Measurements from ENCODE around the gene WDR87.

Gene WDR87

GRCh38 chr19:37905946-37906868, at the start of gene WDR87:
Gene WDR87 (minus strand): TSS chr19:37906594. CDS start chr19:37898239, 8,355 bp downstream.
- DNase-seq = peak; percentile 66

GRCh38 chr19:37955986-37956385, 49.6 kb upstream of the WDR87 start:
- no peak for DNase-seq

- no peak for DNase-seq
Observed at GRCh38 chr19:37954421-37954874, 48.1 kb upstream of the WDR87 start.

GRCh38 chr19:37953918-37954303, 47.5 kb upstream of the WDR87 start:
- no peak for DNase-seq

- DNase-seq = no peak
Observed at GRCh38 chr19:37953171-37953917, 47.0 kb upstream of the WDR87 start.

GRCh38 chr19:37951816-37952210, 45.4 kb upstream of the WDR87 start:
- no peak for DNase-seq

- no peak for DNase-seq
Observed at GRCh38 chr19:37950471-37951175, 44.2 kb upstream of the WDR87 start.

GRCh38 chr19:37948362-37948761, 42.0 kb upstream of the WDR87 start:
- DNase-seq = no peak

- no peak for DNase-seq
Observed at GRCh38 chr19:37947778-37948177, 41.4 kb upstream of the WDR87 start.

GRCh38 chr19:37946132-37946531, 39.7 kb upstream of the WDR87 start:
- no peak for DNase-seq

GRCh38 chr19:37943480-37943879, 37.1 kb upstream of the WDR87 start:
- no peak for DNase-seq

- no peak for DNase-seq
Observed at GRCh38 chr19:37942516-37942902, 36.1 kb upstream of the WDR87 start.

GRCh38 chr19:37941782-37942515, 35.6 kb upstream of the WDR87 start:
- no peak for DNase-seq

GRCh38 chr19:37938353-37938752, 32.0 kb upstream of the WDR87 start:
- DNase-seq = no peak

- no peak for DNase-seq
Observed at GRCh38 chr19:37936886-37937285, 30.5 kb upstream of the WDR87 start.

GRCh38 chr19:37936166-37936565, 29.8 kb upstream of the WDR87 start:
- DNase-seq = no peak

GRCh38 chr19:37935341-37935740, 28.9 kb upstream of the WDR87 start:
- DNase-seq = no peak

- no peak for DNase-seq
Observed at GRCh38 chr19:37933937-37934358, 27.6 kb upstream of the WDR87 start.

GRCh38 chr19:37932985-37933936, 26.9 kb upstream of the WDR87 start:
- DNase-seq = no peak

GRCh38 chr19:37931881-37932655, 25.7 kb upstream of the WDR87 start:
- no peak for DNase-seq

GRCh38 chr19:37930416-37930815, 24.0 kb upstream of the WDR87 start:
- no peak for DNase-seq

Measured in CD4-positive, alpha-beta T cell treated with Interleukin-21 for 1 hour (primary cell).